ENCODE data around the gene KDSR. TPM values are rescaled to one million over a fixed set of nuclear protein-coding genes. Genes with fewer than 3 reads are reported as not detected.

Gene KDSR
- total RNA-seq, 1 experiment from 2014 or later, result 29.8 TPM

DNA sequence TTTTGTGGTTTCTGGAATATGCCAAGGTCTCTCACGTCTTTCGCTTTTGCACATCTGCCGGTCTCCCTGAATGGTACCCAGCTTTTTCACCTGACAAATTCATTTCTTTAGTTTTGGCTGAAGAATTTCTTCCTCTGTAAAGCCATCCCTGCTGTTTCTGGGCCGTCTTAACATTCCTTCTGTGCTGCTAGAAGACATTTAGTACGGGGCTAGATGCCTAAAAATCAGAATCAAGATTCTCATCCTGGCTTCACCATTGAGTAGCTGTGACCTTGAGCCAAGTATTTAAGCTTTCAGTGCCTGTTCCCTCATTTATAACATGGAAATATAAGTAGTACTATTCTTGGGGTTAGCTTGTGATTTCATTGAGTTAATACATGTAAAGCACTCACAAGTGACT is 41.0 kb downstream of the KDSR start:
- Histone ChIP-seq H3K27ac (ENCODE audit: low read length) (no peak overlapping the region), H3K9me3 (ENCODE audit: control insufficient read depth, insufficient read depth, low read depth, low read length) (no peaks in the 10 kb centered on the region), H3K36me3 (ENCODE audit: control insufficient read depth, insufficient read depth, low read length) (no peaks in the 10 kb centered on the region), H3K27me3 (ENCODE audit: control insufficient read depth, insufficient read depth, low read length) (no peaks in the 10 kb centered on the region), H3K4me1 (ENCODE audit: control insufficient read depth, insufficient read depth, low read length) (peaks cover 6% of the 10 kb centered on the region; the same call in 1 of the 2 replicates), H3K4me3 (ENCODE audit: low read depth in 2 of 2, low read length in 2 of 2) (no peak overlapping the region)
- intact Hi-C loops (cut with micrococcal nuclease; ENCODE audit: unreplicated experiment) (no loop called here), in situ Hi-C loops (cut with HindIII; ENCODE audit: low pct_unique_long_range_greater_than_20kb, low sequenced_read_pairs) (no loop called here)
- ChIA-PET CTCF (interaction anchor here (0.6 kb wide), 1 partner anchor 113 kb away, joined by 9 read pairs; no protein-coding TSS in a partner anchor), POLR2A (no interaction called here)
- no peak for DNase-seq (ENCODE audit: low read depth, low spot score)
- no peak for ATAC-seq
- TF ChIP-seq, protein P1, sequence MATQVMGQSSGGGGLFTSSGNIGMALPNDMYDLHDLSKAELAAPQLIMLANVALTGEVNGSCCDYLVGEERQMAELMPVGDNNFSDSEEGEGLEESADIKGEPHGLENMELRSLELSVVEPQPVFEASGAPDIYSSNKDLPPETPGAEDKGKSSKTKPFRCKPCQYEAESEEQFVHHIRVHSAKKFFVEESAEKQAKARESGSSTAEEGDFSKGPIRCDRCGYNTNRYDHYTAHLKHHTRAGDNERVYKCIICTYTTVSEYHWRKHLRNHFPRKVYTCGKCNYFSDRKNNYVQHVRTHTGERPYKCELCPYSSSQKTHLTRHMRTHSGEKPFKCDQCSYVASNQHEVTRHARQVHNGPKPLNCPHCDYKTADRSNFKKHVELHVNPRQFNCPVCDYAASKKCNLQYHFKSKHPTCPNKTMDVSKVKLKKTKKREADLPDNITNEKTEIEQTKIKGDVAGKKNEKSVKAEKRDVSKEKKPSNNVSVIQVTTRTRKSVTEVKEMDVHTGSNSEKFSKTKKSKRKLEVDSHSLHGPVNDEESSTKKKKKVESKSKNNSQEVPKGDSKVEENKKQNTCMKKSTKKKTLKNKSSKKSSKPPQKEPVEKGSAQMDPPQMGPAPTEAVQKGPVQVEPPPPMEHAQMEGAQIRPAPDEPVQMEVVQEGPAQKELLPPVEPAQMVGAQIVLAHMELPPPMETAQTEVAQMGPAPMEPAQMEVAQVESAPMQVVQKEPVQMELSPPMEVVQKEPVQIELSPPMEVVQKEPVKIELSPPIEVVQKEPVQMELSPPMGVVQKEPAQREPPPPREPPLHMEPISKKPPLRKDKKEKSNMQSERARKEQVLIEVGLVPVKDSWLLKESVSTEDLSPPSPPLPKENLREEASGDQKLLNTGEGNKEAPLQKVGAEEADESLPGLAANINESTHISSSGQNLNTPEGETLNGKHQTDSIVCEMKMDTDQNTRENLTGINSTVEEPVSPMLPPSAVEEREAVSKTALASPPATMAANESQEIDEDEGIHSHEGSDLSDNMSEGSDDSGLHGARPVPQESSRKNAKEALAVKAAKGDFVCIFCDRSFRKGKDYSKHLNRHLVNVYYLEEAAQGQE (IDR thresholded peaks at IDR 0.05; ENCODE audit: insufficient read depth in 1 of 2, low read depth in 2 of 2, low read length in 1 of 2), result no peak
- TF ChIP-seq, protein P2, sequence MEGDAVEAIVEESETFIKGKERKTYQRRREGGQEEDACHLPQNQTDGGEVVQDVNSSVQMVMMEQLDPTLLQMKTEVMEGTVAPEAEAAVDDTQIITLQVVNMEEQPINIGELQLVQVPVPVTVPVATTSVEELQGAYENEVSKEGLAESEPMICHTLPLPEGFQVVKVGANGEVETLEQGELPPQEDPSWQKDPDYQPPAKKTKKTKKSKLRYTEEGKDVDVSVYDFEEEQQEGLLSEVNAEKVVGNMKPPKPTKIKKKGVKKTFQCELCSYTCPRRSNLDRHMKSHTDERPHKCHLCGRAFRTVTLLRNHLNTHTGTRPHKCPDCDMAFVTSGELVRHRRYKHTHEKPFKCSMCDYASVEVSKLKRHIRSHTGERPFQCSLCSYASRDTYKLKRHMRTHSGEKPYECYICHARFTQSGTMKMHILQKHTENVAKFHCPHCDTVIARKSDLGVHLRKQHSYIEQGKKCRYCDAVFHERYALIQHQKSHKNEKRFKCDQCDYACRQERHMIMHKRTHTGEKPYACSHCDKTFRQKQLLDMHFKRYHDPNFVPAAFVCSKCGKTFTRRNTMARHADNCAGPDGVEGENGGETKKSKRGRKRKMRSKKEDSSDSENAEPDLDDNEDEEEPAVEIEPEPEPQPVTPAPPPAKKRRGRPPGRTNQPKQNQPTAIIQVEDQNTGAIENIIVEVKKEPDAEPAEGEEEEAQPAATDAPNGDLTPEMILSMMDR (IDR thresholded peaks at IDR 0.05), result no peak
- TF ChIP-seq TCF7L2 (IDR thresholded peaks at IDR 0.05; ENCODE audit: low read depth, low read length), result no peak
- TF ChIP-seq SIN3A (IDR thresholded peaks at IDR 0.05; ENCODE audit: borderline replicate concordance, insufficient read depth, low read depth, low read length), result no peak
- no peak for TF ChIP-seq POLR2AphosphoS5 (IDR thresholded peaks at IDR 0.05; ENCODE audit: low read depth, low read length)
- BruUV-seq (replicated peaks), result no TSS peak

- in situ Hi-C loops (cut with HindIII; ENCODE audit: low pct_unique_long_range_greater_than_20kb, low sequenced_read_pairs), result no loop called here
- CTCF ChIA-PET, result no interaction called here
- intact Hi-C loops (cut with micrococcal nuclease; ENCODE audit: unreplicated experiment), result no loop called here
Observed at GRCh38 chr18:63325086-63325686, 41.8 kb downstream of the KDSR start.

More at GRCh38 chr18:63325086-63325686, 41.8 kb downstream of the KDSR start:
- TF ChIP-seq SIN3A (IDR thresholded peaks at IDR 0.05; ENCODE audit: borderline replicate concordance, insufficient read depth, low read depth, low read length) (no peak), TCF7L2 (IDR thresholded peaks at IDR 0.05; ENCODE audit: low read depth, low read length) (no peak), POLR2AphosphoS5 (IDR thresholded peaks at IDR 0.05; ENCODE audit: low read depth, low read length) (no peak)
- TF ChIP-seq, protein P1 (IDR thresholded peaks at IDR 0.05; ENCODE audit: insufficient read depth in 1 of 2, low read depth in 2 of 2, low read length in 1 of 2), result no peak
- TF ChIP-seq, protein P2 (IDR thresholded peaks at IDR 0.05), result no peak
- DNase-seq (ENCODE audit: low read depth, low spot score) (no peak), ATAC-seq (no peak)
- peaks cover 6% of the 10 kb centered on the region; the same call in 1 of the 2 replicates for H3K4me1 ChIP-seq (ENCODE audit: control insufficient read depth, insufficient read depth, low read length)
- no peaks in the 10 kb centered on the region for H3K36me3 ChIP-seq (ENCODE audit: control insufficient read depth, insufficient read depth, low read length)
- no peaks in the 10 kb centered on the region for H3K27me3 ChIP-seq (ENCODE audit: control insufficient read depth, insufficient read depth, low read length)
- no TSS peak for BruUV-seq (replicated peaks)
- POLR2A ChIA-PET, result no interaction called here
- no peak overlapping the region for H3K27ac ChIP-seq (ENCODE audit: low read length)
- no peak overlapping the region for H3K4me3 ChIP-seq (ENCODE audit: low read depth in 2 of 2, low read length in 2 of 2)
- no peaks in the 10 kb centered on the region for H3K9me3 ChIP-seq (ENCODE audit: control insufficient read depth, insufficient read depth, low read depth, low read length)
